SJCRH30 (cell line): ENCODE measurements around the gene PRKG2. TPM values are rescaled to one million over a fixed set of nuclear protein-coding genes. Genes with fewer than 3 reads are reported as not detected.
"Not testable (repeated sequence)": the region's sequence is repeated elsewhere in the genome, so short reads cannot be mapped to it uniquely, and the experiment has no call there.

ENCODE experiments used
- DNase-seq, 2 experiments: peaks; one replicate each; pipeline ENCODE4 v3.0.0-alpha.2; 2015 to 2020
- H3K27ac ChIP-seq: fragments of 250-450 bp; sonication (Bioruptor Pico); 2 replicates; pipeline ENCODE4 v1.5.1; 2020; ENCODE audit warnings: mild to moderate bottlenecking, moderate library complexity
- H3K27me3 ChIP-seq: fragments of 250-450 bp; sonication (Bioruptor Pico); 2 replicates; pipeline ENCODE4 v1.5.1; 2020; ENCODE audit warnings: mild to moderate bottlenecking, moderate library complexity
- H3K36me3 ChIP-seq: fragments of 250-450 bp; sonication (Bioruptor Pico); 2 replicates; pipeline ENCODE4 v1.5.1; 2020; ENCODE audit warnings: mild to moderate bottlenecking, moderate library complexity
- H3K4me1 ChIP-seq: fragments of 250-450 bp; sonication (Bioruptor Pico); 2 replicates; pipeline ENCODE4 v1.5.1; 2020; ENCODE audit warnings: mild to moderate bottlenecking, moderate library complexity
- H3K4me3 ChIP-seq: fragments of 250-450 bp; sonication (Bioruptor Pico); 2 replicates; pipeline ENCODE4 v1.5.1; 2020; ENCODE audit warnings: mild to moderate bottlenecking, moderate library complexity
- H3K9me3 ChIP-seq: fragments of 250-450 bp; sonication (Bioruptor Pico); replicated peaks from 2 replicates; pipeline ENCODE4 v1.5.1; 2020; ENCODE audit warnings: mild to moderate bottlenecking, moderate library complexity
- total RNA-seq: library from RNA; depleted of rRNA; stranded (reverse); fragments of >200 nt; shearing (Covaris generic); gene quantifications from 2 replicates; pipeline ENCODE4 v1.2.3, GENCODE V29; 2014

PRKG2 gene
- total RNA-seq, 1 experiment from 2014 or later, result not detected

DNA sequence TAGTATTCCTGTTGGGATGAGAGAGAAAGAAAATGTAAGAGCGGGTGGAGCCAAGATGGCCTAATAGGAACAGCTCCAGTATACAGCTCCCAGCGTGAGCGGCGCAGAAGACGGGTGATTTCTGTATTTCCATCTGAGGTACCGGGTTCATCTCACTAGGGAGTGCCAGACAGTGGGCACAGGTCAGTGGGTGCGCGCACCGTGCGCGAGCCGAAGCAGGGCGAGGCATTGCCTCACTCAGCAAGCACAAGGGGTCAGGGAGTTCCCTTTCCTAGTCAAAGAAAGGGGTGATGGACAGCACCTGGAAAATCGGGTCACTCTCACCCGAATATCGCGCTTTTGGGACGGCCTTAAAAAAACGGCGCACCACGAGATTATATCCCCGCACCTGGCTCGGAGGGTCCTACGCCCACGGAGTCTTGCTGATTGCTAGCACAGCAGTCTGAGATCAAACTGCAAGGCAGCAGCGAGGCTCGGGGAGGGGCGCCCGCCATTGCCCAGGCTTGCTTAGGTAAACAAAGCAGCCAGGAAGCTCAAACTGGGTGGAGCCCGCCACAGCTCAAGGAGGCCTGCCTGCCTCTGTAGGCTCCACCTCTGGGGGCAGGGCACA lies 61.2 kb downstream of the PRKG2 start:
- not testable (repeated sequence) for H3K27me3 ChIP-seq, H3K4me3 ChIP-seq, DNase-seq, H3K36me3 ChIP-seq, H3K4me1 ChIP-seq, H3K9me3 ChIP-seq, H3K27ac ChIP-seq

DNA sequence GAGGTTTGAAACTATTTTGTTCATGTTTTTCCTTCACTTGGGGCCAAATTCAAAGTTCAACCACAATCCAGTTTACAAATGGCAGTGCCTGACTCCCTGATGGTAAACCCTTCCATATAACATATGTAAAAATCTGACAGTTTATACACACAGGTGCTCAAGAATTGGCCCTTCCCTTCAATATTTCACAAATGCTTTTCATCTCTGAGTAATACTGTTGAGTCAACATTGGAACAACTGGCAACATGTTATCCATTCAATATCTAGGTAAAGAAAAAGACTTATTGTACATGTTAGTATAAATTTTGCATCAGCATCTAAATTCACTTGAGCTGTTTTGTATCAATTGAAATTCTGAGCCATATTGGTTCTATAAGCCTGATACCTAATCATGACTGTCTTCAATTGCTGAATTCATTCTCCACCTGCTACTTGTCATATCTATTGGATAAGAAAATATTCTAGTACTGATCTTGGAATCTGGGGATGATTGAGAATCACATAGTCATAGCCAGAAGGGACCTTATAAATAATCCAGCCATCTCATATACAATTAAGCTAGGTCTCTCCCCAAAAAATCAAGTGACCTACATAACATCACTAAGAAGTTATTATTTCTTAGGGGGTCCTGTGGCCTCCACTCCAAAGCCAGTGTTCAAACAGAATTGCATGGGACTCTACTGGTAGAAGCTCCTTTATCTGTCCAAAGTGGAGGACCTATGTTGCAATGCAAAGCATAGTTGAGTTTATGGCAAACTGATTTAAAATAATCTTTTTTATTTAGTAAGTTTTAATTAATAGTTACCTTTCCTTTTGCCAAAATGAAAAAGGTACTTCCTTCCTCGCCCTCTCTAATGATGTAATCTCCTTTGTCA lies 61.9 kb downstream of the PRKG2 start:
- H3K4me3 ChIP-seq, result no peak overlapping the region
- H3K4me1 ChIP-seq, result no peaks in the 10 kb centered on the region
- no peaks in the 10 kb centered on the region for H3K36me3 ChIP-seq
- H3K9me3 ChIP-seq, result no peaks in the 10 kb centered on the region
- no peak for DNase-seq
- no peak overlapping the region for H3K27ac ChIP-seq
- no peaks in the 10 kb centered on the region for H3K27me3 ChIP-seq

DNA sequence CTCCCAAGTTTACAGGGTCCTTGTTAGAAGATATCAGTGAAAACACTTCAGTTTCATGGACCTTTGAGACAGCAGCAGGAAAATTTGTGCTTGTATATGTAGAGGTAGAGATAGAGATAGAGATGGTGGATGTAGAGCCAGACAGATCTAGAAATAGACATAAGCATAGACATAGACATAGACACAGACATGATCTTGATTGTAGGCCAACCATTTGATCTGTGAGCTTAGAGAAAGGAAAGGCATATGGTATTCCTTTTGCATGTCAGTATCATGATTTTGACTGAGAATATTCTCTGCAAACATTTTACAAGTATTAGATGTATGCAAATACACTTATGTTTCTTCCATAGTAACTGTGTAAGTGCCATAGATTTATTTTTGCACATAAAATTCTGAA lies 65.0 kb downstream of the PRKG2 start:
- no peak for DNase-seq
- H3K36me3 ChIP-seq, result no peaks in the 10 kb centered on the region
- no peak overlapping the region for H3K27ac ChIP-seq
- H3K4me1 ChIP-seq, result no peaks in the 10 kb centered on the region
- H3K4me3 ChIP-seq, result no peak overlapping the region
- no peaks in the 10 kb centered on the region for H3K27me3 ChIP-seq
- no peaks in the 10 kb centered on the region for H3K9me3 ChIP-seq

DNA sequence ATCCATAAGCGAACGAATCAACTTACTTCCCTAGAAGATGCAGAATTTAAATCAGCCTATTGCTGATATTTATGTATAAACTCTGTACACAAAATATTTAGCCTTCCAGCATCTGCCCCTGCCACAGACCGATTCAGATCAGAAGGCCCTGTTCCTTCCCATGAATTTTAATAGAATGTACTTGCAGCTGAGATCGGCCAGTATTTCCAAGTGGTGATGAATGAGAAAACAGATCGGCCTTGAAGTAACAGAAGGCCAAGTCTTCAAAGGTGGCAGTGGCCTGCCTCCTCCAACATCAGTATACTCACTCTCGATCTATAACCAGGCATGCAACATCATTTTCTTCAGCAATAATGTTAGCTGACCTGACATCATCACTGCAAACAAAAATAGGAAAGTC lies 66.4 kb downstream of the PRKG2 start:
- no peak overlapping the region for H3K27ac ChIP-seq
- no peaks in the 10 kb centered on the region for H3K4me1 ChIP-seq
- no peak overlapping the region for H3K4me3 ChIP-seq
- H3K36me3 ChIP-seq, result no peaks in the 10 kb centered on the region
- H3K9me3 ChIP-seq, result no peaks in the 10 kb centered on the region
- no peaks in the 10 kb centered on the region for H3K27me3 ChIP-seq
- DNase-seq, result no peak

DNA sequence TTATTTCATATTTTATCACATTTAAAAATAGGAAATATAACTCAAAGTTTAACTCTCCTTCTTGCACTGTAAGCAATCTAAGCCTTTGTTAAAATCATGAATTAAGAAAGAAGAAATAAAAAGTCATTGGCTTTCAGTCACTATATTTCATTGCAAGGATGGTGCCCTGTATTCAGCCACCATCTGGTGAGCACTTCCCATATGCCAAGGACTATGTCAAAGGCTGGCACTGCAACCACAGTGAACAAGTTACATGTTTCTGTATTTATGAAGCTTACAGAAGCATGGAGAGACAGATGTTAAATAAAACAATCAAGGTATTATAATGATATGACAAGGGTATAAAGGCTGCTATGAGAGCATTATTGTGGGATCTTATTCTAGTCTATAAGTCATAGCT lies 68.6 kb downstream of the PRKG2 start:
- H3K4me1 ChIP-seq, result no peaks in the 10 kb centered on the region
- H3K36me3 ChIP-seq, result no peaks in the 10 kb centered on the region
- H3K27ac ChIP-seq, result no peak overlapping the region
- H3K9me3 ChIP-seq, result no peaks in the 10 kb centered on the region
- no peak for DNase-seq
- H3K27me3 ChIP-seq, result no peaks in the 10 kb centered on the region
- H3K4me3 ChIP-seq, result no peak overlapping the region

DNA sequence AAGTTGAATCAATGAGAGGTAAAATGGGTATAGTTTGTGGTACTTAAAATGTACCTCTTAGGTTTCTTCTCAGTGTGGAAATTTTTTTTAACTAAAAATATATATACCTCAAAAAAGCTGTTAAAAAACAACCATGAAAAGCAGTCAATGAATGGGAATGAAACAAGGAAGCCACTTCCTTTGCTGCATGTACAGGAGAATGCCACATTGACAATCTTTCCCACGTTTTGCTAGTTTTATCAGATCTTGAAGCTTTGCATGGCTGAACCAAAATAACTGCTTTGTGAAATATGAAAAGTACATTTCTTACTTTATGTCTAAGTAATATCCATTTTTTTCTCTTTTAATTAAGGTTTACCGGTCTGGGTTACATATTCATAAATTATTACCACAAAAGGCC lies 71.8 kb downstream of the PRKG2 start:
- Histone ChIP-seq H3K9me3 (no peaks in the 10 kb centered on the region), H3K4me1 (no peaks in the 10 kb centered on the region), H3K27me3 (no peaks in the 10 kb centered on the region), H3K36me3 (no peaks in the 10 kb centered on the region), H3K4me3 (no peak overlapping the region), H3K27ac (no peak overlapping the region)
- no peak for DNase-seq

DNA sequence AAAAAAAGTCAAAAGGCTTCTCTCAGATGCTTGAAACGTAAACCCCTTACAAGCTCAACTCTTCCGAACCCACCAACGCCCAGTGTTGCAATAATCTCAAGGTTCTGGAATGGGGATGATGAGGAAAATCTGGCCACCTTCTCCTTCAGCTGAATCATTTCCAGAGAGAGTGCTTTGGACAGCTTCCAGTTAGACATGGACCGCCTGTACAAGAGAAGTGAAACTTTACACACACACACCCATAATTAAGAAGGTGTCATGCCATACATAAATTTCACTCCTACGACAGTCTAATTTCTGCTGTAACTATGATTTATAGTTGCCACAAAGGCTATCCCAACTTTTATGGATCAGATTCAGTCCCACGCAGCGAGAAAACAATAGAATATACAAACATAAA lies 72.3 kb downstream of the PRKG2 start:
- no peak for DNase-seq
- Histone ChIP-seq H3K27me3 (no peaks in the 10 kb centered on the region), H3K27ac (no peak overlapping the region)

DNA sequence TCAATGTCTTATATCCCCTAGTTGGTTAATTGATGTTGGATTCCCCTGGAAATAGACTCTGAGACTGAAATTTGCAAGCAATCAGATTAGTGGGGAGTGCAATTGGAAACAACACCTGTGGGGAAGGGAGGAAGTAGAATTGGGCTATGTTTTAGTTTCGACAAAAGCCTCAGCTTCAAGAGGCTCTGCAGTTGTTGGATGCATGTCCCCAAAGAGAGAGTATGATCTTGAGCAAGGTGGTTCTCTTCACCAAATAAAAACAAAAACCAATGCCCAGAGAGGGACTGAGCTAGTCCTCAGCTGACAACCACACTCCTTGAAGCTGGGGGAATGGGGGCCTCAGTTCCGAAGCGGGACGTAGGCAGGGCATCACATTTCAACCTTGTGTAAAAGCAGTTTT lies 77.1 kb downstream of the PRKG2 start:
- Histone ChIP-seq H3K4me3 (no peak overlapping the region), H3K4me1 (no peaks in the 10 kb centered on the region), H3K9me3 (no peaks in the 10 kb centered on the region), H3K36me3 (no peaks in the 10 kb centered on the region), H3K27me3 (no peaks in the 10 kb centered on the region; the same call in 1 of the 2 replicates), H3K27ac (no peak overlapping the region)
- no peak for DNase-seq

More for the DNA sequence above, 72.3 kb downstream of the PRKG2 start:
- Histone ChIP-seq H3K4me1 (no peaks in the 10 kb centered on the region), H3K36me3 (no peaks in the 10 kb centered on the region), H3K4me3 (no peak overlapping the region), H3K9me3 (no peaks in the 10 kb centered on the region)

DNA sequence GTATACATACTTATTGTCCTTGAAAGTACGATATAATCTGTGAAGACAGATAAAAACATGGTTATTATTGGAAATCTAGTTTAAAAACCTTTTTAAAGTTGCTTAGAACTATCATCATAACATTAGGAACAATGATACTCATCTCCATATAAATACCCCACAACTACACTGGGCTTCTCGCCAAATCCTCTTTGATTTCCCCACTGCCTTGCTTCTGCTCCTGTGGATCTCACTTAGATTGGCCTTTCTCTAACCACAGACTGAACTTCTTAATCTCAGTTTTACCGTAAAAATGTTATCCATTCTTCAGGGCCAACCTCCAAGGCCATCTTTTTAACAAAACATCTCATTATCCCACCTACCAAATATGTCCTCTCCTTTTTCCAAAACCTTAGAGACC lies 77.6 kb downstream of the PRKG2 start:
- no peak for DNase-seq
- H3K4me1 ChIP-seq, result no peaks in the 10 kb centered on the region
- H3K27me3 ChIP-seq, result no peaks in the 10 kb centered on the region; the same call in 1 of the 2 replicates
- H3K9me3 ChIP-seq, result no peaks in the 10 kb centered on the region
- no peak overlapping the region for H3K27ac ChIP-seq
- H3K4me3 ChIP-seq, result no peak overlapping the region
- no peaks in the 10 kb centered on the region for H3K36me3 ChIP-seq

DNA sequence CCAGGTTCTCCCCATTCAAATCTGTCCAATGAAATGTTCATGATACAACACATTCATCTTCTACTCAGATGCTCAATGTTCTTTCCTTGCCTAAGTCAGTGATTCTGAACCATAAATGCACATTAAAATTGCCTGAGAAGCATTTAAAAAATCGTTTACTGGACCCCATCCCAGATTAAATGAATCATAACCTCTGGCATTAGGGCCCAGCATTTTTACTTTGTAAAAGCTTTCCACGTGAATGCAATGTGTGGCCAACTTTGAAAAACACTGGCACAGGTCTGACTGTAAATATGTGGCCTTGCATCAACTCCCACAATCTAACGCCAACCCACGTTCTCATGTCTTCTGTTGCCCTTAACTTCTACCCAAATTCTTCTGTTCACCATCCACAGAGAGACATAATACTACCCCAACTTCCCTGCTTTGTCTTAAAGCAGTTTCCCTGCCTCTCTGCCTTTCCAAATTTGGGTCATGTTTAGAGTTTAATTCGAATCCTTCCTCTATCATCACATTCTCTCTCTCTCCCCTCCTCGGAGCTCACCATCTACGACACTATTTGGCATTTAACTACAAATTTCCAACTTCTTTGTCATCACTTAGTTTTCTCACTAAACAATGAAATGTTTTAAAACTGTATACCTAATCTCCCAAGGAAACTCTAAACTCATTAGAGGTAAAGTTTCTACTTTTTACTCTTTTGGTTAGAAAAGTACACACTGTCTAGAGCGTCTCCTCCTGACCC lies 78.7 kb downstream of the PRKG2 start:
- no peak for DNase-seq
- Histone ChIP-seq H3K4me1 (no peaks in the 10 kb centered on the region), H3K4me3 (no peak overlapping the region), H3K27ac (no peak overlapping the region), H3K9me3 (no peaks in the 10 kb centered on the region), H3K27me3 (no peaks in the 10 kb centered on the region; the same call in 1 of the 2 replicates), H3K36me3 (no peaks in the 10 kb centered on the region)

DNA sequence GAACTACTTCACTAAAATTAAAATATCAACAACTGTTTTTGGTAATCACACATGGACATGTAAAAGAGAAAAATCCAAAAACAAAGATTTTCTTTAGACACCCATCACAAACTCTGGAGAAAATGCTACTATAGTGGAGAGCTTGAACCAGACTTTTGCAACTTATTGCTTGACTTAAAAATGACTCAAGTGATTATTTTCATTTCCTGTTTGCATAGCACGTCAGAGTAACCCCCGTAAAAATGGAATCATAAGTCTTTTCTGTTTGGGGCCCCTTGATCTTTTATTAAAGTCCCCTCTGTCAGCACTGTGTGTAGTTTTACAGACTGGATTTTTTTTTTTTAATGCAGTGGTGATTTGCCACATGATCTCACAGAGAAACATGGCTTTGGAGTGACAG lies 79.5 kb downstream of the PRKG2 start:
- Histone ChIP-seq H3K27me3 (no peaks in the 10 kb centered on the region; the same call in 1 of the 2 replicates), H3K27ac (no peak overlapping the region), H3K9me3 (no peaks in the 10 kb centered on the region), H3K4me1 (no peaks in the 10 kb centered on the region), H3K4me3 (no peak overlapping the region), H3K36me3 (no peaks in the 10 kb centered on the region)
- DNase-seq, result no peak

DNA sequence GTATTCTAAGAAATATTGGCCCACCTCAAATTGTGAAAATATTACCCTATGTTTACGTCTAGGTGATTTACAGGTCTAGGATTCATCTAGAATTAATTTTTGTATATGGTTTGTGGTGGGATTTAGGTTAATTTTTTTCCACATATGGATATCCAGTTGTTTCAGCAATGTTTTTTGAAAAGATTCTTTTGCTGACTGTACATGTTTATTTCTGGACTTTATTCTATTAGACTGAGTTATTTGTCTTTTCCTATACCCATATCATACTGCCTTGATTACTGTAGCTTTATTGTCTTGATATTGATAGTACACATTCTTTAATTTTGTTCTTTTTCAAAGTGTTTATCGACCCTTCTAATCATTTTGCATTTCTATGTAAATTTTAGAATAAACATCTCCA lies 83.5 kb downstream of the PRKG2 start:
- no peaks in the 10 kb centered on the region for H3K9me3 ChIP-seq
- no peak for DNase-seq
- no peaks in the 10 kb centered on the region for H3K4me1 ChIP-seq
- H3K27ac ChIP-seq, result no peak overlapping the region
- H3K27me3 ChIP-seq, result no peaks in the 10 kb centered on the region; the same call in none of the 2 replicates
- H3K4me3 ChIP-seq, result no peak overlapping the region
- H3K36me3 ChIP-seq, result no peaks in the 10 kb centered on the region

DNA sequence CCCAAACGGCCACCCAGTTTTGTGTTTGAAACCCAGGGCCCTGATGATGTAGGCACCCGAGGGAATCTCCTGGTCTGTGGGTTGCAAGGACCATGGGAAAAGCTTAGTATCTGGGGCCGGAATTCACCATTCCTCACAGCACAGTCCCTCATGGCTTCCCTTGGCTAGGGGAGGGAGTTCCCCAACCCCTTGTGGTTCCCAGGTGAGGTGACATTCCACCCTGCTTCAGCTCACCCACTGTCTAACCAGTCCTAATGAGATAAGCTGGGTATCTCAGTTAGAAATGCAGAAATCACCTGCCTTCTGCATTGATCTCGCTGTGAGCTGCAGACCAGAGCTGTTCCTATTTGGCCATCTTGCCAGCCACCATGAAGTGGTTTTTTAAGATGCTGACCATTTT lies 84.0 kb downstream of the PRKG2 start:
- DNase-seq, result no peak
- no peaks in the 10 kb centered on the region for H3K36me3 ChIP-seq
- H3K4me1 ChIP-seq, result no peaks in the 10 kb centered on the region
- H3K27me3 ChIP-seq, result no peaks in the 10 kb centered on the region; the same call in none of the 2 replicates
- no peaks in the 10 kb centered on the region for H3K9me3 ChIP-seq
- H3K27ac ChIP-seq, result no peak overlapping the region
- no peak overlapping the region for H3K4me3 ChIP-seq

DNA sequence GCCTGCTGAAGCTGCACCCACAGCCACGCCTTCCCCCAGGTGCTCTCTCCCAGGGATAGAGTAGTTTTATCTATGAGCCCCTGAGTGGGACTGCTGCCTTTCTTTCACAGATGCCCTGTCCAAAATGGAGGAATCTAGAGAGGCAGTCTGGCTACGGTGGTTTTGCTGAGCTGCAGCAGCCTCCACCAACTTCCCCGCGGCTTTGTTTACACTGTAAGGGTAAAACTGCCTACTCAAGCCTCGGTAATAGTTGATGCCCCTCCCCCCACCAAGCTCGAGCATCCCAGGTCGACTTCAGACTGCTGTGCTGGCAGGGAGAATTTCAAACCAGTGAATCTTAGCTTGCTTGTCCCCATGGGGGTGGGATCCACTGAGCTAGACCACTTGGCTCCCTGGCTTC lies 84.5 kb downstream of the PRKG2 start:
- H3K4me3 ChIP-seq, result no peak overlapping the region
- H3K27me3 ChIP-seq, result no peaks in the 10 kb centered on the region; the same call in none of the 2 replicates
- no peaks in the 10 kb centered on the region for H3K4me1 ChIP-seq
- H3K9me3 ChIP-seq, result no peaks in the 10 kb centered on the region
- H3K36me3 ChIP-seq, result no peaks in the 10 kb centered on the region
- DNase-seq, result no peak
- no peak overlapping the region for H3K27ac ChIP-seq

DNA sequence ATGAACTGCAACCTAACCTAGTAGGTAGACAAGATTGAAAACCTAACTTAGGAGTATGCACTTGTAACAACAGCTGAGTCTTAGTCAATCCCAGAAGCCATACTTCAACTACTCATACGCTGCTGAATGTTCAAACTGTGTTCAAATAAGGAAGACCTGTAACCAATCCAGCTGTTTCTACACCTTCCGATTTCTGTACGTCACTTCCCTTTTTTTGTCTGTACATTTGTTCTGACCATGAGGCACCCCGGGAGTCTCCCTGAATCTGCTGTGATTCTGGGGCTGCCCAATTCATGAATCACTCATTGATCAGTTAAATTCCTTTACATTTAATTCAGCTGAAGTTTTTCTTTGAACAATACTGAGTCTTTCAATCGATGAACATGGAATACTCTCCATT lies 95.0 kb downstream of the PRKG2 start:
- H3K27me3 ChIP-seq, result no peaks in the 10 kb centered on the region
- H3K9me3 ChIP-seq, result no peaks in the 10 kb centered on the region
- no peaks in the 10 kb centered on the region for H3K36me3 ChIP-seq
- no peak overlapping the region for H3K27ac ChIP-seq
- DNase-seq, result no peak
- H3K4me1 ChIP-seq, result no peaks in the 10 kb centered on the region
- no peak overlapping the region for H3K4me3 ChIP-seq
